ENCODE results near the gene TCF7L2.

The TCF7L2 gene

DNA sequence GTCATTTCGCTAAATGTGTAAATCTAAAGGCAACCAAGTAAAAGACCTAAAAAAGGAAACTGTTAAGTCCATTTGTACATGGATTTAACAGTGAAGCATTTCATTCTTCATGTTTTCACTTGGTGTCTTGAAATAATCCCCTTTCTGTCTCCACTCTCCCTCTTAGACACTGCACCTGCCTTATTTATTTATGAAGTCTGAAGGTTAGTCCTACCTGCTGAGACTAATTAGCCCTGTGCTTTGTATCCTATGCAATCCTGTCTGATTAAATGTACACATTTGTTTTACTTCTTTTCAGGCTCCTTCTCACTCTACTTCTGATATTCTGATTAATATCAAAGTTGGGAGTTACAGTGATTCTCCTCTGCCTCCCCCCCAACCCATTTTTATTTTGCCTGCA lies 1.9 kb upstream of the TCF7L2 start:
- no peak for DNase-seq (ENCODE audit: low read depth)

DNA sequence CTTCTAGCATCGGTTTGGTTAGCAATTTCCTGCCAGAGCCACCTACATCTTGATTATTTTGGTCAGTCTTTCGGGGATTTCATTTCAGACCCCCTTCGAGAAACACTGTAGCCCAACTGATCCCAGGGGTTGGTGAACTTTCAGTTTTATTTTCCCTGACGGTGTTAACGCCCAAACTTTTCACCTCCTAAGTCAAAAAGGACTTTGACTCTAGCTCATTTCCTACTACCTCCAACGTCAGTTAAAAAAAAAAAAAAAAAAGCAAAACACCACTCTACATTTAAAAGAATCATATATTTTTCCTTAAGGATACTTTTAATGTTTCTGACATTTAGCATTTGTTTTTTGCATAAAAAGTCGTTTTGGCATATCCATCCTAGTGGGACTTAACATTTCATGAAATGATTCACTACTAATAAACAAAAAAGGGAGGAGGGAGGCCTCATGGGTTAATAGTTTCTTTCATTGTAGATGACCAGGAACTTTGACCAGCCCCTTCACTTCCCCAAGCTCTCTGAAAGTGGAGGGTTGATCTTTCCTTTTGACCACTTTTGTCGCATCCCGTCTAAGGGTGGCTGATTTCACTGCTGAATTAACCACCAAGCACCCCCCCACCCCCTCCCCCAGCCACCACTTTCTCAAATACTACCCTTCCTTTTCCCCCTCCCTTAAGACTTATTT lies 764 bp upstream of the TCF7L2 start:
- DNase-seq (ENCODE audit: low read depth), result no peak

DNA sequence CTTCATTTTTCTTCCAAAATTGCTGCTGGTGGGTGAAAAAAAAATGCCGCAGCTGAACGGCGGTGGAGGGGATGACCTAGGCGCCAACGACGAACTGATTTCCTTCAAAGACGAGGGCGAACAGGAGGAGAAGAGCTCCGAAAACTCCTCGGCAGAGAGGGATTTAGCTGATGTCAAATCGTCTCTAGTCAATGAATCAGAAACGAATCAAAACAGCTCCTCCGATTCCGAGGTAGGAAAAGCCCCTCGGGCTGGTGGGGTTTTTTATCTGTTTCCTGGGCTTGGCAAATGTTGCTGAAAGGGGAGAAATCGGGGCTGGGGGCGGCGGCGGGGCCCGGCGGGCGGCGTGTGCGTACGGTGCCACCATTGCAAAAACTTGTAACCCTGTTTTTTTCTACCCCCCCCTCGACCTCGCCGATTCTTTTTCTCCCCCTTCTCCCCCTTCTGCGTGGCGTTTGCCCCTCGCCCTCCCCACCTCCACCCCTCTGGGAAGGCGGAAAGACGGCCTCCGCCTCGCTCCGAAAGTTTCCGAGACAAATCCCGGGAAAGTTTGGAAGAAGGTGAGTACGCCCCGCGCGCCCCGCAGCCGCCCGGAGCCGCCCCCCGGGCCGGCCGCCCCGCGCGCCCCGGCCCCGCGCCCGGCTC lies 789 bp downstream of the TCF7L2 start:
- no peak for DNase-seq (ENCODE audit: low read depth)

DNA sequence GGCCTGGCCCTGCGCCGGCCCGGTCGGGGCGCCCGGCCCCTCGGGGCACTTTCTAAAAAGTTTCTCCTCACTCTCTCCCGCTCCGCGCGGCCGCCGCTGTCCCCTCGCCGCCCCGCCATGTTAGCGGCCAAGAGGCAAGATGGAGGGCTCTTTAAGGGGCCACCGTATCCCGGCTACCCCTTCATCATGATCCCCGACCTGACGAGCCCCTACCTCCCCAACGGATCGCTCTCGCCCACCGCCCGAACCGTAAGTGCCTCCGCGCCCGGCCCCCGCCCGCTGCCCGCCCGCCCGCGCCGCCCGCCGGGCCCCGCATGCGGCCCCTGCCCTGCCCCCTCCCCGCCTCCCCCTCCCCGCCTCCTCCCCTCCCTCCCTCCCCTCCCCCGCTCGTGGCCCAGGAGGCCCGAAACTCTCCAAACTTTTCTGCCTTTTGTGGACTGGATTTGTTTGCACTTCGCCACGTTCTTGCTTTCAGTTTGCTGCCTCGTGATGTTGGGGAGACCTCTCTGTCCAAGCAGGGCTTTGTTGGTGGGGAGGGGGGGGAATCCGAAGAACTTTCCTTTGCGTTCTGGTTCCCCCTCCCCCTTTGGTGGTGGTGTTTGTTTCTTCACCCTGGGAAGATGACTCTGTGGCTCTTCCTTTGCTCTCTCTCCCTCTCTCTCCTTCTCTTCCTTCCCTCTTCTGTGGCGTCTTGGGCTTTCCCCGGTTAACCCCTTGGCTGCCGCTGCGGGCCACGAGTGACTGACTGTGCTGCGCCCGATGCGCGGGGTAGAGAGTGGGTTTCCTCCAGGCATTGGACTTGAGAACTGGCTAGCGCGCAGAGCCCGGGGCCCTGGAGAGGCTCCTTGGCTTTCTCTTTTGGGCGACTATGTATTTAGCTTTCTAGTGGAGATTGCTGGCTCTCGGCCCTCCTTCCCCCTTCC lies 1.6 kb downstream of the TCF7L2 start:
- no peak for DNase-seq (ENCODE audit: low read depth)

DNA sequence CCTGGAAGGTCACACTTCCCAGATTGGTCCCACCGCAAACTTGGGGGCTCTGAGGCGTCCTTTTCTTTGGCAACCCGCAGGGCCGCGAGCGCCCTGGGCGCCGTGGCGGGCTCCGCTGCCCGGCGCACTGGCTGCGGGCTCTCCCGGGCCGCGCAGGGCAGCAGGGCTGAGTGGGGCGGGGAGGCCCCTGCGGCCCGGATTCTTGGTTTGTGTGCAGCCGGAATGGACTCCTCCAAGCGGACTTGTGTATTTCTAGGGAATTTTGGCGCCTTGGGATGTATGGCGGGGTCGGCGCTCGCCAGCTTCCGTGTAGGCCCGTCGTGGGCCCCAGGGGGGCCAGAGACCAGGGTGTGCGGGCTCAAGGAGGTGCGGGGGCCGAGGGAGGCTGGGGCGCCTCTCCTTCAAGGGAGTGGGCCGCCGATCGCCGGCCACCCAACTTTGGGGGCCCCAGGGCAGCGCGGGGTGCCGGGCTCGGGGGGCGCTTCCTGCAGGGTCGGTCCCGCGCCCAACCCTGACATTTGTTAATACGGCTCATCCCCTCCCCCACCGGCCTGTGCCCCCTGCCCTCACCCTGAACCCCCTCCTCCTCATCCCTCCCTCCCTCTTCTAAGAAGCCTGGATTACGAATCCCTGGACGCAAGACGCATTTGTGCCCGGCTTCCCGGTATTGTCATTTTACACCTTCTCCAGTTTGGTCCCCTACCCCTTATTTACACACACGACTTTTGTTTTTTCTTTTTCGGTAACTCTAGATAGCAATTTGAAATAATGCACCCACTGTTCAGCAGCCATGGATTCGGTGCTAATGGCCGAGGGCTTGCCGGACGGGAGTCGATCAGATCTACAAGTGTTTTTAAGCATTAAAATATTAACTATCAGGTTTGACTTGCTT lies 2.5 kb downstream of the TCF7L2 start:
- no peak for DNase-seq (ENCODE audit: low read depth)

DNA sequence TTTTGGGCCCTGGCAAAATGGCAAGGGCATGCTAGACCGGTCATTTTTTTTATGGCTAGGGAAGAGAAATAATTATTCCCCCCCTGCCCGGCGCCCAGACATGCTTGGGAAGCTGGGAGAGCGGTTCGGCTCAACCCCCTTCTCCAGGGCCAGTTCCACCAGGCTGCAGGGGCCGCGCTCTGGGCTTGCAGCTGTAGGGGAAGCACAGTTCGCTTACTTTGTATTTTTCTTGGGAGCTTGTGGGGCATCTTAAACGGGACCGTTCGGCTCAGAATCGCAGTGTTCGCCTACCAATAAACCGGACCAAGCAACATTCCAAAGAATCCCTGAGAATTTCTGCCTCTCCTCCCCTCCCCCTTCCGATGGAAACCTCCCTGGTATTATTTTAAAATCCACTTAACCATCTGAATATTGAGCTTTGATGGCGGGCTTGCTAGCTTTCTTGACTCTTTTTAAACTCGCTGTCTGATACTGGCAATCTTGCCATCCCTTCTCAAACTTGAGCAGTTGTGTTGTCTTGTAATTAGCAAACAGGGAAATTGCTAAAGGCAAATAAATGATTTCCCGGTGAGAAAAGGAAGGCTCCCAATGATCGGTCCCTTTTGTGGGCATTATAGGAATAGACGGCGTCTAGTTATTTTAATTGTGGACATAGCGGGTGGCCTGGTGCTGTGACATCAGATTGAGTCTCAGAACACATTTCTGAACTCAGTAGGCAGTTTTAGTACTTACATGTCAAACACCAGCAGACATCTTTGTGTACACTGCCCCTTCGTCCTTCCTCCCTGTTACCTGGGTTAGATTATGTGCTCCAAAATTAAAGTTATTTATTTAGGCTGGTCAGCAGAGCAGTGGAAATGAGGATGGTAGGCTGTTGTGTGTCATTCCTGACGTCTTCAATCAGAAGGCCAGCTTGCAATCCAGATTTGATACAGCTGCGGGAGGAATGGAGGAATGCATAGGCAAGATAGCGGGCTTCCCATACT lies 3.4 kb downstream of the TCF7L2 start:
- no peak for DNase-seq (ENCODE audit: low read depth)

DNA sequence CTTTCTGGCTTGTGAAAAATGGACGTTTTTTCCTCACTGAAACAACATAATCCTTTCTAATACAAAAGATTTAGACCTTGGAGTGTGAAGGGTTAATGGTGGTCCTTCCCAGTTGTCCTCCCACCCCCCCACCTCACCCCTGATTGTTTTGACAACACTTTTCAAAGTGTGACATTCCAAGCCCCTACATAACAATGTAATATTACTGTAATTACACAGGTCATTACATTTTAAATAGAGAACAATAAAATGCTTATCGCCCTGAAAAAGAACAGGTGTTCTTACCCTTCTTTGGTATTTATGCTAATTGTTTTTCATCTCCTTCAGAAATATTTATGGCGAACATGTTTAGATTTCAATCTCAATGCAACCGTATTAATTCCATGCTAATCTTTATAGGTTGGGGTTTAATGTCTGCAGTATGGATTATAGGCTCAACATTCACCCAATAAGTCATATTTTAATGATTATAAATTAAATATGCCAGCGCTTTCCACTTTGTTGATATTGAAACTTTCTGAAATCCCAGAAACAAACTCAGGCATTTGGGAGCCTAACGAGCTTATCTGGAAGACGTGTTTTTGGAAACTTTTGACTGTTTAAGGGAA lies 5.0 kb downstream of the TCF7L2 start:
- DNase-seq (ENCODE audit: low read depth), result no peak

DNA sequence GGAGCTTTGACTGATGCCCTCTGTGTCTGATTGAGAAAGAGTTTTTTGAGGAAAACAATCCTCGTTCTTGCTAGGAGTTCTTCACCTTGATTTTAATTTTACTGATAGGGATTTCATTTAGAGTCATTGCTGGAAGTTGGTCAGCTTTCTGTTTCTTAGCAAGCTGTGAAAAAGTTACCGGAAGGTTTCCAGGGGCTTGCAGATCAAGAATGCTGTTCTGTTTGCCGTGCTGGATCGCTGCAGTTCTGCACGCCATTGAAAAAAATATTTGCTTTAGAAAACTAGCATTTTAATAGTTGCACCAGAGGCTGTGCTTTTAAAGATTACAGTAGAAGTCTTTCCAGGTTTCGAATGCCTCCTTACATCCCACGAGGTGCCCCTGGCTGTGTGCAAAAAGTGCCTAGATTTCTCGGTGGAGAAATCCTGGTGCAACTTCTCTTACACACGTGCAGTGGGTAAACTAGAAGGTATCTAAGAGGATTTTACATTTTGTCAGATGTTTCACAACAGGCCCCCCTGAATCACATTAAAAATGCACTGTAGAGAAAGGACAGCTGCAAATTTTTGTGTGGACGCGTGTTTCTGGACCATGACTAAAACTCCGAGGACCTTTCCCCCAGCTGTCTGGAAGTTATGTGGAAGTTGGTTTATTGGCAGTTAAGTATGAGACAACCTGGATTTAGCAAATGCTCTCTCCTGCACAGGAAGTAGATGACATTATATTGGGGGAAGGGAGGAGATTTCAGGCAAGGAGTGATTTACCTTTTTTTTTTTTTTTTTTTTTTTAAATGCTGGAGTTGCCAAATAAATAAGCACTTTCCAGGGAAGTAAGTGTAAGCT lies 5.8 kb downstream of the TCF7L2 start:
- no peak for DNase-seq (ENCODE audit: low read depth)

DNA sequence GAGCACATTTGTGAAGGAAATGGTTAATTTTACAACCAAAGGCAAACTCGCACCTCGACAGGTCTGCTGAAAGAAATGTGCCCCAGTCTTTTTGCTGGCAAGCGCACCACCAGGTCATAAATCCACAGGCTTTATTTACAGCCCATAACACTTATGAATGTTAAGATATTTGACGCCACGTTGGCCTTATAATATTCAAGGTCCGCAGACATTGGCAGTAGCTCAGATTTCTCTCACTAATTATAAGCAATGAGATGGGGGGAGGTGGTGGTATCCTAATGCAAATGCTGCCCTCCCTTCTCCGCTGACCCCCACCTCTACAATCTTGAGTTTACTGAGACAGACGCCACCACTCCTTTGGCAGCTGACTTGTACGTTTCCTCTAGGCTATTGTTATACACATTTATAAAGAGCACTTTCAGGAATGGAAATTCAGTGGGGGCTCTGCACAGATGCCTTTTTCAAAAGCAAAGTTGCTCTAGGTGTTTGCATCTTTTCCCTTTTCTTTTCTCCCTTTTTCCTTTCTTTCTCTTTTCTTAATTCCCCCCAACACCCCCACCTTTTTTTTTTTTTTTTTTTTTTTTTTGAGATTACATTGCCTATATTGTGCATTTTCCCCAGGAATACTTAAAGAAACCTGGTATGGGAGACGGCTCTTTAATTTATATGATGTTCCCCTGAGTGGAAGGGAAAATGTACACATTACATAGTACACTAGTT lies 6.7 kb downstream of the TCF7L2 start:
- no peak for DNase-seq (ENCODE audit: low read depth)

DNA sequence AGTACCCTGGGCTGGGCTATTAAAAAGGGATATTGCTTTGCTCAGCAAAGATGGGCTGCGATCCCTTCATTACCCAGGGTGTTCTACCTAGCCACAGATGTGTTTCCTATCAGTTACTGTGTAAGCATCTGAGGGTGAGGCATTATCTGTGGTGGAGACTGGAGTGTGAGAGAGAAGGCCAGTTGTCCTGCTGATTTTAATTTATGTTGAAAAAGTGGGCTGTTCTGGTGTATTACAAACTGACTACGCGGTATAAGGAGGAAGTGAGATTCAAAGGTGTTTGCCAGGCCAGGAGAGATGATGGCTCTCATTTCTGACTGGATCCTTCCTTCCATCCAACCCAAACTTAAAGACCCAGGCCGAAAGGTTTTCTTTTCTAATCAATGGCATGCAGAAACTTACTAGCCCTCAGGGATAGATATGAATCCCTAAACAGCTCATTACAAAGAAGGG lies 7.6 kb downstream of the TCF7L2 start:
- DNase-seq (ENCODE audit: low read depth), result no peak

DNA sequence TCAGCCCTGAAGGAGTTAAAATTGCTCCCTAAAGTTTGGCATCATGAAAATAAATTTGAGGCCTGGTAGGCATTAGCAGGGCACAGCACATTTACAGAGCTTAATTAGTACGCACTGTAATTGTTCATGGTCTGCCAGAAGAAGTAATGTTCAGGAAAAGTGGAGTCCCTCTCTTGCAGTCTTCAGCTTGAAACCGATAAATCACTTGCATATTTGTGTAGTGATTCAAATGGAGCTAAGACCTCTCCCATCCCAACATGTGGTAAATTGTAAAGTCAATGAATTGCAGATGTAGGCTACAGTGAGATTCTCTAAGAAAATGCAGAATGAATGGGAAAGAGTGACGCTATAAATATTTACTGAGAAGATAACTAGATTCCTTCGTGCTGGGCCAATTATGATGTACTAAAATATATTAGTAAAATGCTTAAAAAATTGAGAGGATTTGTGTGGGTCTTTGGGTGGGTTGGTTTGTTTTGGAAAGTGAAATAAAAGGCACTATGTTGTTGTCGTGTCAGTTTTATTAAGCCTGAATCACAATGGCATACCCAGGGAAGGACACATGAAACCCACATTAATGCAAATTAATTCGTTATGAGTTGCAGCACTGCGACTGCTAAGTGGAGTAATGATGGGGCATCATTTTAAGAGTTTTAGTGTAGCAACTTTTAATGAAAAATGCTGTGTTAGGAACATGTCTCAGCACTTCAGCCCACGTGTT lies 8.4 kb downstream of the TCF7L2 start:
- no peak for DNase-seq (ENCODE audit: low read depth)

DNA sequence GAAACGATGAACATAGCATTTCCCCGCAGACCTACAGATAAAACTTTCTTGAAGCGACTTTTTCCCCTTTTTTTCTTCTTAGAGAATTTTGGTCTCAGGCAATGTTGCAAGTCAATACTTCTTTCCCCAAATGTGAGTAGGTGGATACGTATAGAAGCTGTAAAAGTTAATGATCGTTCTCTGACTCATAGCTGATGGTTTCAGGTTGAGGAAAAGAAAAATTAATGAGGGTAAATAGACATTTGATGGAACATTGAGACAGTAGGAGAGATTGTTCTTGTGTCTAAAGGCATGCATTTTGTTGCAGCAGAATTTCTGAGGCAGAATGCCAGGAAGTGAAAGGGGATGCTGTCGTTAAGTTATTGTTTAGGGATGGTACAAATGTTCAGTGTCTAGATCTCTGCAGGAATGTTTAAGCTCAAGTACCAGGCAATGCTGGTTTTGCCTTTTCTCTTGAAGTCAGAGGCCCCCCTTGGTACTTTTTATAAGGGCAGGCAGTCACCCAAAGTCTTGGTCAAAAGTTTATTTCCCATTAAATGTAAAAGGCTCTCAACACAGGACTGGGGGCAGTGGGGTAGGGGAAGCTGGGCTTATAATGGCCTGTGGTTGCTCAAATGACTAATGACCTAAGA lies 9.3 kb downstream of the TCF7L2 start:
- DNase-seq (ENCODE audit: low read depth), result no peak

DNA sequence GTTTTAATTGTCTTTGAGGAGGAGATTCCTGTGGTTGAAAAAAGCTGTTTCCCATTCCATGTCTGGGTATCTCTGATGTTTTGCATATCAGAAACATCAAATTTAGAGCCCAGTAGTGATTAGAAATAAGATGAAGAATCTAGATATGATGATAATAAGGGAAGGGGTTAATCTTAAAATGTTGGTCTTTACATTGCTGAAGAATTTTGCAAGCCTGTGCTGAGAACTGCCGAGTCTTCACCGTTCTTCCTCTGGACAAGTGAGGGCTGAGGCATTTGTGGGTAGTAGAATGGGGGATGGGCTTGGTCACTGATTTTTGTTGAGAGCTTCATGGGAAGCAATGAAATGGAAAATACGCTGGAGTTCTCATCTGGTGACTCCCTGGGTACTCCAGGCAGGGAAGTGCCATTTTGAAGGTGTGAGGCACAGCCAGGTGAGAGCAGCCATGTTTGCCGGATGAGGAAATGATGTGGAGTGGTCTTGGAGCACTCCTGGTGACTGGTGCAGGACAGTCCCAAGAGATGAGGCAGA lies 10.2 kb downstream of the TCF7L2 start:
- no peak for DNase-seq (ENCODE audit: low read depth)

DNA sequence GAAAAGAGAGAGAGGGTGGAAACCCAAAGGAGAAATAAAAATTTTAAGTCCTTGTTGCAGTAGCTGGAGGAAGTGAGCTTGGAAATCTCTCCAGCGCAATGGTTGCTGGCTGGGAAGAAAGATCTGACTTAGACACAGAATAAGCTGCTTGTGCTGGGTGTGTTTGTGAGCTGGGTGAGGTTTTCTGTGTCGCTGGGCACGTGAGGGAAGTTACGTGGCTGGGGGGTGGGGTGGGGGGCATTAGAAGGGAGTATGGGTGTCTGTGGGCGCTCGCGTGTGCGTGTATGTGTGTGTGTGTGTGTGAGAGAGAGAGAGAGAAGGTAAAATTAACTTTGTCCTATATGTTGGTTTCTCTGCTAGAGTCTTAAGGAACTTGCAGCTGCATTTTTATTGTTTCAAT lies 11.6 kb downstream of the TCF7L2 start:
- no peak for DNase-seq (ENCODE audit: low read depth)

DNA sequence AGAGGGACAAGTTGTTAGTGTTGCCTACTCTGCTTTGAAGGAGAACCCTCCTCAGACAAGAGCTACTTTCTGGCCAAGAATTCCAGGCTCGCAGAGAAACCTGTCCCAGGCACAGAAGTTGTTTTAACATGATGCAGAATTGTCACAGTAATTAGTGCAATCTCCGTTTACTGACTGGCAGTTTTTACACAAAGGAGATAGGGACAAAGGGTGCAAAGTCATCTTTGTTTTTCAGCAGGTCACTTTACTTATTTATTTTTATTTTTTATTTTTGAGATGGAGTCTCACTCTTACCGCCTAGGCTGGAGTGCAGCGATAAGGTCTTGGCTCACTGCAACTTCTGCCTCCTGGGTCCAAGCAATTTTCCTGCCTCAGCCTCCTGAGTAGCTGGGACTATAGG lies 12.3 kb downstream of the TCF7L2 start:
- DNase-seq (ENCODE audit: low read depth), result no peak

DNA sequence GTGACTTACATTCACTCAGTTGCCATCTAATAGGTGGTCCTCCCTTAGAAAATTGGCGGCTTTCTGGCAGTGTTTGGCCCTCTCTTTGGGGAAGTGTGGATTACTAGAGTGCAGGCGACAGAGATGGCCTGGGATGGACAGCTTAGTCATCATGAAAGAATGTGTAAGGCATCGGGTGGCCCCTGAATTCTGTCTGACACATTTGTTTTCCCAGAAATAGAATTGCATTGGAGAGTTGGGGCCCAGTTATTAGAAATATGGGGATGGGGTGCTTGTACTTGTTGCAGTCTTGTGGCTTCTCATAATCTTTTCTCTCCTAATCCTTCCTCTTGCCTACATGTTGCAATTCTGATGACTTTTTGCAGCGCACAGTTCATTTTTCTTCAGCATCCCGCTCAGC lies 13.8 kb downstream of the TCF7L2 start:
- DNase-seq (ENCODE audit: low read depth), result no peak

DNA sequence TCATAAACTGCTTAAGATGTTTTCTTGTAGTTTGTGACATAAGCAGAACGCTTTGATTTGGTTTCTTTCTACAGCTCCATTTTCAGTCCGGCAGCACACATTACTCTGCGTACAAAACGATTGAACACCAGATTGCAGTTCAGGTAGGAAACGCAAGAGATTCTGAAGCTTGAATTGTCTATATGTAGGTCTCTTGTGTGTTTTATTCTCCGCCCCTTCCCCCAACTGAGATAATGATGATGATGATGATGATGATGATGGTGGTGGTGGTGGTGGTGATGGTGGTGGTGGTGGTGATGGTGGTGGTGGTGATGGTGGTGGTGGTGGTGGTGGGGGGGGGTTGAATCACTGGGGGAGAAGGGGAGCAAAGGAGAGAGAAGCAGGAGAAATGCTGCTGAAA lies 14.4 kb downstream of the TCF7L2 start:
- DNase-seq (ENCODE audit: low read depth), result no peak
